Spleen (tissue), 11 donors: Measurements from ENCODE around the gene MUC13. TPM values are rescaled to one million over a fixed set of nuclear protein-coding genes. Genes with fewer than 3 reads are reported as not detected.

Experiments used
- DNase-seq: peaks from one replicate; pipeline ENCODE4 v3.0.0-alpha.2; 2020
- H3K27ac ChIP-seq, 8 donors: fragments of 200-600 bp; sonication (generic) in 7 of 8; 1 replicate in 4 of 8; 2 replicates in 4 of 8; pipeline versions ENCODE4 v1.5.0 to v1.8.0; 2016 to 2021; ENCODE audit warnings: inconsistent platforms in 4 of 8, mild to moderate bottlenecking in 4 of 8, moderate library complexity in 1 of 8
- H3K27me3 ChIP-seq, 7 donors: fragments of 200-600 bp; sonication (generic) in 6 of 7; replicated peaks in 1 of 7; 1 replicate in 4 of 7; 2 replicates in 3 of 7; pipeline versions ENCODE4 v1.5.0 to v1.8.0; 2016 to 2021; ENCODE audit warnings: inconsistent platforms in 3 of 7, mild to moderate bottlenecking in 1 of 7
- H3K36me3 ChIP-seq, 6 donors: fragments of 200-600 bp; sonication (generic) in 5 of 6; 1 replicate in 4 of 6; 2 replicates in 2 of 6; pipeline versions ENCODE4 v1.5.0 to v1.8.0; 2016 to 2021; ENCODE audit warnings: inconsistent platforms in 2 of 6
- H3K4me1 ChIP-seq, 6 donors: fragments of 200-600 bp; sonication (generic) in 5 of 6; 1 replicate in 3 of 6; 2 replicates in 3 of 6; pipeline versions ENCODE4 v1.5.0 to v1.8.0; 2016 to 2021; ENCODE audit warnings: inconsistent platforms in 3 of 6
- H3K4me3 ChIP-seq, 8 donors: fragments of 200-600 bp; sonication (generic) in 7 of 8; 1 replicate in 4 of 8; 2 replicates in 4 of 8; pipeline versions ENCODE4 v1.5.0 to v1.8.0; 2016 to 2021; ENCODE audit warnings: inconsistent platforms in 4 of 8, mild to moderate bottlenecking in 4 of 8, moderate library complexity in 2 of 8
- H3K9me3 ChIP-seq, 8 donors: fragments of 200-600 bp; sonication (generic) in 7 of 8; 1 replicate in 4 of 8; 2 replicates in 4 of 8; pipeline versions ENCODE4 v1.5.0 to v1.8.0; 2016 to 2021; ENCODE audit warnings: inconsistent platforms in 4 of 8
- POLR2A ChIP-seq, 3 donors: fragments of 450-650 bp; IDR thresholded peaks; one replicate each; pipeline ENCODE4 v1.5.1; 2017; ENCODE audit warnings: antibody characterized with exemption in 3 of 3, mild to moderate bottlenecking in 1 of 3
- POLR2AphosphoS5 ChIP-seq, 3 donors: sonication (generic); formaldehyde crosslinking; IDR thresholded peaks; one replicate each; pipeline ENCODE4 v1.5.1; 2017; ENCODE audit warnings: antibody characterized with exemption in 3 of 3
- WGBS, 5 donors: extraction: QIAGEN DNeasy Blood & Tissue Kit in 3 of 5; methylation state at CpG; one replicate each; pipeline versions ENCODE4 v1.1.5 to v1.1.7; 2013 to 2018; 5-methylcytosine and 5-hydroxymethylcytosine counted together
- intact Hi-C: fragments of 100-400 bp; cut with DNase I; formaldehyde crosslinking; loops from one replicate; pipeline ENCODE4 v1.15.0; 2023; ENCODE audit warnings: low total_unique reads
- polyA plus RNA-seq, 3 donors: library from polyadenylated mRNA; stranded (reverse); fragments of 200-250 nt; gene quantifications; one replicate each; pipeline ENCODE4 v1.2.1, GENCODE V29; 2013
- total RNA-seq, 7 donors: library from RNA; depleted of rRNA in 3 of 7; stranded (reverse); fragments of >200 nt in 3 of 7; fragmentation: NEBNext Ultra II Directional in 4 of 7; extraction: Animal tissue kit (Norgen Biotek cat#: 25700) in 4 of 7; gene quantifications; one replicate each; pipeline versions ENCODE4 v1.1.0 to v1.2.1, GENCODE V29; 2016 to 2021
- TF ChIP-seq, protein P1 (sequence below), 11 experiments: fragments of 200-600 bp in 7 of 11; fragments of 450-650 bp in 4 of 11; sonication (generic) in 4 of 11; IDR thresholded peaks in 8 of 11; conservative IDR thresholded peaks in 3 of 11; 1 replicate in 7 of 11; 2 replicates in 4 of 11; pipeline versions ENCODE4 v1.4.0 to v1.8.0; 2016 to 2021; ENCODE audit warnings: antibody characterized with exemption in 11 of 11, inconsistent platforms in 4 of 11, mild to moderate bottlenecking in 1 of 11
- donor health status: healthy with polysubstance abuse.
- donor health status: DM: no; HTN: no; CAD: no; lungs with moderate emphysema.
- donor health status: DM: no; HTN: no; CAD: no.
- donor health status: Bipolar disorder and iron deficiency.
- donor health status: healthy.
- donor health status: DM: no; HTN: no; CAD: no.
- donor health status: DM: yes; HTN: yes; CAD: no.

The MUC13 gene
- total and polyA plus RNA-seq, 10 donors, result 0.06 to 0.93 (median 0.17) TPM; not detected in 4

DNA sequence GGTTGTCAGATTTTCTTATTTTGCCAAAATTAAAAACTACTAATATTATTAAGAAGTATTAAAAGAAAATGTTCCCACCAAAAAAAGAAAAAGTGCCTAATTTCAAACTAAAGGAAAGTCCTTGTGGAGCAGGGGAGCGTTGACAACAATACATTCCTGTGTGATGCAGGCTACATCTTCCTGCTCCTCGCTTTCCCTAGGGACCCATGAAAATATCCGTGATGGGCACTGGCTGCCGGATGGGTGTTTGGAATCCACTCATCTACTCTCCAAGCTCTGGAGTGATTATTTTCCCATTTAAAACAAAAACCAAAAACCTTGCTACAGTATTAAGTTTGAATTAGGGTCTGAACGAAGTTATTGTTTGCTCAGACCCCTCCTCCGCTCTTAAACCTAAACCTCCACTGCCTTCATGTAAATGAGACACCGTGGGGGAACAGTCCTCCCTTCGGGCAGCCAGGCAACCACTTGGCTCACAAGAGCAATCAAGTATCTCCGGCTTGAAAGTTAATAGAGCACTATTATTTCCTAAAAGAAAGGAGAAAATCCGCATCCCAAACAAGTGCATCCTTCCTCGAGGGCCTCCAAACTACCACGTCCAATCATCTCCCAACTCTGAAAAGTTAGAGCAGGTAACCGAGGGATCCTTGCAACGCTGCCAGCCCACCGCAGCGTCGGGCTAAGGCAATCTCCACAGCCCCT lies 48.9 kb downstream of the MUC13 start:
- Histone ChIP-seq H3K4me3 (peak overlapping the region; percentile 52 to 90 (median 64)), H3K4me1 (peaks cover 6 to 51% (median 36%) of the 10 kb centered on the region in 6 donors), H3K36me3 (no peaks in the 10 kb centered on the region), H3K27ac (peak overlapping the region in 7 of 8 donors; percentile 82 to 86 (median 83)), H3K27me3 (peaks cover 0 to 53% (median 14%) of the 10 kb centered on the region in 7 donors), H3K9me3 (no peaks in the 10 kb centered on the region)
- DNase-seq, result no peak
- 34 to 50% (median 40%) methylated on average over 14 to 17 of the region's 17 CpGs for WGBS, 5 donors
- TF ChIP-seq POLR2AphosphoS5 (IDR thresholded peaks at IDR 0.05) (no peak), POLR2A (IDR thresholded peaks at IDR 0.05) (no peak)
- TF ChIP-seq, protein P1, sequence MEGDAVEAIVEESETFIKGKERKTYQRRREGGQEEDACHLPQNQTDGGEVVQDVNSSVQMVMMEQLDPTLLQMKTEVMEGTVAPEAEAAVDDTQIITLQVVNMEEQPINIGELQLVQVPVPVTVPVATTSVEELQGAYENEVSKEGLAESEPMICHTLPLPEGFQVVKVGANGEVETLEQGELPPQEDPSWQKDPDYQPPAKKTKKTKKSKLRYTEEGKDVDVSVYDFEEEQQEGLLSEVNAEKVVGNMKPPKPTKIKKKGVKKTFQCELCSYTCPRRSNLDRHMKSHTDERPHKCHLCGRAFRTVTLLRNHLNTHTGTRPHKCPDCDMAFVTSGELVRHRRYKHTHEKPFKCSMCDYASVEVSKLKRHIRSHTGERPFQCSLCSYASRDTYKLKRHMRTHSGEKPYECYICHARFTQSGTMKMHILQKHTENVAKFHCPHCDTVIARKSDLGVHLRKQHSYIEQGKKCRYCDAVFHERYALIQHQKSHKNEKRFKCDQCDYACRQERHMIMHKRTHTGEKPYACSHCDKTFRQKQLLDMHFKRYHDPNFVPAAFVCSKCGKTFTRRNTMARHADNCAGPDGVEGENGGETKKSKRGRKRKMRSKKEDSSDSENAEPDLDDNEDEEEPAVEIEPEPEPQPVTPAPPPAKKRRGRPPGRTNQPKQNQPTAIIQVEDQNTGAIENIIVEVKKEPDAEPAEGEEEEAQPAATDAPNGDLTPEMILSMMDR (IDR thresholded peaks at IDR 0.05 in 8 of 11, conservative IDR thresholded peaks at IDR 0.05 in 3 of 11), result no peak
- intact Hi-C loops, result no loop called here

DNA sequence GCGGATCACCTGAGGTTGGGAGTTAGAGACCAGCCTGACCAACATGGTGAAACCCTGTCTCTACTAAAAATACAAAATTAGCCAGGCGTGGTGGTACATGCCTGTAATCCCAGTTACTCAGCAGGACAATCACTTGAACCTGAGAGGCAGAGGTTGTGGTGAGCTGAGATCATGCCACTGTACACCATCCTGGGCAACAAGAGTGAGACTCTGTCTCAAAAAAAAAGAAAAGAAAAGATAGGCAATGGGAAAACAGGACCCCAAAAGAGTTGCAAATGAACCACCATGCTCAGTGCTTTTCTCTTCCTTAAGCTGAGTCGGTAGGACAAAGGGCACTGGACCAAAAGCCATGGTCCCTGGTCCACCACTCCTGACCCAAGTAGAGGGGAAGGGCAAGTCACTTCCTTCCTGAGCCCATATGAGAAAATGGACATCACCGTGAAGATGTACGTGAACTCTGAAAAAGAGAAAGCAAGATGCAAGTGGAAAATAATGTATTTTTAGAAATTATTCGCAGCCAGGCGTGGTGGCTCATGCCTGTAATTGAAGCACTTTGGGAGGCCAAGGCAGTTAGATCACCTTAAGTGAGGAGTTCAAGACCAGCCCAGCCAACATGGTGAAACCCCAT lies 50.0 kb downstream of the MUC13 start:
- 58 to 73% (median 67%) methylated on average over 7 of the region's 7 CpGs for WGBS, 5 donors
- Histone ChIP-seq H3K4me1 (peaks cover 13 to 61% (median 40%) of the 10 kb centered on the region in 6 donors), H3K9me3 (no peaks in the 10 kb centered on the region), H3K27me3 (peaks cover 0 to 53% (median 14%) of the 10 kb centered on the region in 7 donors), H3K4me3 (peak overlapping the region in 1 of 8 donors; percentile 72), H3K36me3 (no peaks in the 10 kb centered on the region), H3K27ac (peak overlapping the region in 2 of 8 donors; percentile 3 to 86)
- TF ChIP-seq POLR2AphosphoS5 (IDR thresholded peaks at IDR 0.05) (no peak), POLR2A (IDR thresholded peaks at IDR 0.05) (no peak)
- TF ChIP-seq, protein P1 (IDR thresholded peaks at IDR 0.05 in 8 of 11, conservative IDR thresholded peaks at IDR 0.05 in 3 of 11), result no peak
- no peak for DNase-seq
- intact Hi-C loops, result no loop called here

DNA sequence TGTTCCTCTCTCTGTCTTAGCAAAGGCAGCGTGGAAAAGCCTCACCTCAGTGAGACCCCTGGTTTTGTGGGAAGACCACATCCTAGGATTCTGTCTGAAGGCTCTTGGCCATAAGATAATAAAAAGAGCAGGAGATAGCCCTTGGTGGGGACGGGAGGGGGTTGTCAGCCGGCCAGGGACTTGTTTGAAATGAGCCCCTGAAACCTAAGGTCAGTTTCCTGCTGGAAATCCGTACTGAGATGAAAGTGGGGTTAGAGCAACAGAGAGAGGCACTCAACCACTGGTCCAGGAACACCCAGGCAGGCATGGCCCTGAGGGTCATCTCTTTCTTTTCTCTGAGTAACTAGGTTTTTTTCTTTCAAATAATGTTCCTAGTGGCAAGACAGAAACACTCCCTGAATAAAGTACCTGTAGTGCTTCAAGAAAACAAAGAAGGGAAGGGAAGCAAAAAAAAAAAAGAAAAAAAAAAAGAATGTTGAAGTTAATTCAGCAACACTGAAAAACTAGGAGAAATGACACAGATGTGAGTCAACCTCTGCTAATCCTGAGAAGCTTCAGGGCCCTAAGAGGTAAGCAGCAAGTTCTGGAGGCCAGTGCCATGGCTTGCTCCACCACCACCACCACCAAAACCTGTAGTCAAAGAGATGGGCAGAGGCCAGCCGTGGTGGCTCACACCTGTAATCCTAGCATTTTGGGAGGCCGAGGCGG lies 50.6 kb downstream of the MUC13 start:
- TF ChIP-seq POLR2A (IDR thresholded peaks at IDR 0.05) (no peak), POLR2AphosphoS5 (IDR thresholded peaks at IDR 0.05) (no peak)
- TF ChIP-seq, protein P1 (IDR thresholded peaks at IDR 0.05 in 8 of 11, conservative IDR thresholded peaks at IDR 0.05 in 3 of 11), result no peak
- H3K27ac ChIP-seq, result no peak overlapping the region
- DNase-seq, result no peak
- peaks cover 18 to 68% (median 47%) of the 10 kb centered on the region in 6 donors for H3K4me1 ChIP-seq
- no peaks in the 10 kb centered on the region for H3K36me3 ChIP-seq
- intact Hi-C loops, result no loop called here
- peaks cover 0 to 48% (median 14%) of the 10 kb centered on the region in 7 donors for H3K27me3 ChIP-seq
- WGBS, 5 donors, result 62 to 85% (median 78%) methylated on average over 6 to 7 of the region's 7 CpGs
- no peaks in the 10 kb centered on the region for H3K9me3 ChIP-seq
- no peak overlapping the region for H3K4me3 ChIP-seq
